HEK293 (cell line): ENCODE measurements around the gene OSBPL1A.
A peak's percentile ranks its signal among the peaks of the same experiment; 100 is the strongest.
"Not testable (repeated sequence)": the region's sequence is repeated elsewhere in the genome, so short reads cannot be mapped to it uniquely, and the experiment has no call there.

Experiments used
- CTCF ChIA-PET: fragments of 350-600 bp; formaldehyde crosslinking; extraction: SDS; loops from one replicate; lab custom pipeline; 2021; ENCODE audit warnings: antibody characterized with exemption; lab: Yijun Ruan, JAX
- POLR2A ChIA-PET: fragments of 300-600 bp; formaldehyde crosslinking; extraction: SDS; loops from one replicate; lab custom pipeline; 2020; ENCODE audit warnings: antibody characterized with exemption, inconsistent platforms; lab: Yijun Ruan, JAX
- H3K27ac ChIP-seq: fragments of 200-500 bp; sonication (Bioruptor generic); 2 replicates; pipeline ENCODE4 v1.5.1; 2014; ENCODE audit warnings: low read depth, low read length, control low read depth, inconsistent platforms; ENCODE audit errors: extremely low read depth
- H3K36me3 ChIP-seq, 2 experiments: fragments of 200-500 bp in 1 of 2; sonication (Bioruptor generic) in 1 of 2; 1 replicate in 1 of 2; 2 replicates in 1 of 2; pipeline ENCODE4 v1.5.1; 2014 to 2017; ENCODE audit warnings: inconsistent platforms in 2 of 2, low read length in 2 of 2; ENCODE audit not compliant: control insufficient read depth in 2 of 2, insufficient read depth in 1 of 2
- H3K4me1 ChIP-seq: fragments of 200-500 bp; sonication (Bioruptor generic); 2 replicates; pipeline ENCODE4 v1.5.1; 2014; ENCODE audit warnings: mild to moderate bottlenecking, low read length, inconsistent platforms; ENCODE audit not compliant: control insufficient read depth, insufficient read depth
- H3K4me3 ChIP-seq: 2 replicates; pipeline ENCODE4 v1.5.1; 2011; ENCODE audit warnings: low read depth, mild to moderate bottlenecking, control low read depth, low read length, moderate library complexity
- H3K9me3 ChIP-seq: fragments of 200-500 bp; sonication (Bioruptor generic); 2 replicates; pipeline ENCODE4 v1.5.1; 2014; ENCODE audit warnings: low read depth, low read length, inconsistent platforms; ENCODE audit not compliant: control insufficient read depth, insufficient read depth
- BCL11B ChIP-seq: fragments of 450-650 bp; formaldehyde crosslinking; IDR thresholded peaks from 2 replicates; pipeline ENCODE4 v1.5.1; 2016; ENCODE audit warnings: low read depth, missing biosample characterization, missing genetic modification characterization
- CTCF ChIP-seq: fragments of 450-650 bp; formaldehyde crosslinking; IDR thresholded peaks from 2 replicates; pipeline ENCODE4 v1.5.1; 2016; ENCODE audit warnings: missing biosample characterization, missing genetic modification characterization
- KLF16 ChIP-seq: fragments of 450-650 bp; formaldehyde crosslinking; IDR thresholded peaks from 2 replicates; pipeline ENCODE4 v1.5.1; 2017; ENCODE audit warnings: missing biosample characterization, missing genetic modification characterization
- ZBTB7A ChIP-seq: fragments of 450-650 bp; formaldehyde crosslinking; IDR thresholded peaks from 2 replicates; pipeline ENCODE4 v1.5.1; 2016; ENCODE audit warnings: low read depth, missing biosample characterization, missing genetic modification characterization
- ZFP37 ChIP-seq: fragments of 450-650 bp; formaldehyde crosslinking; IDR thresholded peaks from 2 replicates; pipeline ENCODE4 v1.5.1; 2016; ENCODE audit warnings: missing biosample characterization, missing genetic modification characterization
- ZNF10 ChIP-seq: fragments of 450-650 bp; formaldehyde crosslinking; IDR thresholded peaks from 2 replicates; pipeline ENCODE4 v1.5.1; 2017; ENCODE audit warnings: missing biosample characterization, missing genetic modification characterization
- ZNF133 ChIP-seq: fragments of 450-650 bp; formaldehyde crosslinking; IDR thresholded peaks from 2 replicates; pipeline ENCODE4 v1.5.1; 2016; ENCODE audit warnings: missing biosample characterization, missing genetic modification characterization
- ZNF138 ChIP-seq: fragments of 450-650 bp; formaldehyde crosslinking; IDR thresholded peaks from 2 replicates; pipeline ENCODE4 v1.5.1; 2016; ENCODE audit warnings: missing biosample characterization, missing genetic modification characterization, borderline replicate concordance
- ZNF174 ChIP-seq: fragments of 450-650 bp; formaldehyde crosslinking; IDR thresholded peaks from 2 replicates; pipeline ENCODE4 v1.5.0; 2017; ENCODE audit warnings: missing biosample characterization, mild to moderate bottlenecking, missing genetic modification characterization
- ZNF223 ChIP-seq: fragments of 450-650 bp; formaldehyde crosslinking; IDR thresholded peaks from 2 replicates; pipeline ENCODE4 v1.5.1; 2016; ENCODE audit warnings: missing biosample characterization, missing genetic modification characterization
- ZNF302 ChIP-seq: fragments of 450-650 bp; formaldehyde crosslinking; IDR thresholded peaks from 2 replicates; pipeline ENCODE4 v1.5.1; 2016; ENCODE audit warnings: missing biosample characterization, missing genetic modification characterization, low read depth
- ZNF366 ChIP-seq: fragments of 450-650 bp; formaldehyde crosslinking; conservative IDR thresholded peaks from 2 replicates; pipeline ENCODE4 v1.5.1; 2016; ENCODE audit warnings: missing biosample characterization, missing genetic modification characterization
- ZNF521 ChIP-seq: fragments of 450-650 bp; formaldehyde crosslinking; IDR thresholded peaks from 2 replicates; pipeline ENCODE4 v1.5.1; 2017; ENCODE audit warnings: missing biosample characterization, mild to moderate bottlenecking, missing genetic modification characterization
- ZNF549 ChIP-seq: fragments of 450-650 bp; IDR thresholded peaks from 2 replicates; pipeline ENCODE4 v1.5.1; 2018; ENCODE audit warnings: missing biosample characterization, missing genetic modification characterization, mild to moderate bottlenecking, inconsistent platforms, moderate library complexity
- ZNF624 ChIP-seq: fragments of 450-650 bp; formaldehyde crosslinking; IDR thresholded peaks from 2 replicates; pipeline ENCODE4 v1.5.1; 2017; ENCODE audit warnings: missing biosample characterization, missing genetic modification characterization
- ZNF658 ChIP-seq: fragments of 450-650 bp; formaldehyde crosslinking; IDR thresholded peaks from 2 replicates; pipeline ENCODE4; 2016; ENCODE audit warnings: missing biosample characterization, missing genetic modification characterization
- ZNF768 ChIP-seq: fragments of 450-650 bp; formaldehyde crosslinking; IDR thresholded peaks from 2 replicates; pipeline ENCODE4 v1.5.1; 2018; ENCODE audit warnings: missing biosample characterization, mild to moderate bottlenecking, missing genetic modification characterization
- TF ChIP-seq, protein P1 (sequence below): fragments of 450-650 bp; IDR thresholded peaks from 2 replicates; pipeline ENCODE4 v1.5.1; 2018; ENCODE audit warnings: missing biosample characterization, missing genetic modification characterization

Gene OSBPL1A

GRCh38 chr18:24161304-24161703, 236.3 kb downstream of the OSBPL1A start (continued):
- TF ChIP-seq ZNF302: no peak
- TF ChIP-seq, protein P1, sequence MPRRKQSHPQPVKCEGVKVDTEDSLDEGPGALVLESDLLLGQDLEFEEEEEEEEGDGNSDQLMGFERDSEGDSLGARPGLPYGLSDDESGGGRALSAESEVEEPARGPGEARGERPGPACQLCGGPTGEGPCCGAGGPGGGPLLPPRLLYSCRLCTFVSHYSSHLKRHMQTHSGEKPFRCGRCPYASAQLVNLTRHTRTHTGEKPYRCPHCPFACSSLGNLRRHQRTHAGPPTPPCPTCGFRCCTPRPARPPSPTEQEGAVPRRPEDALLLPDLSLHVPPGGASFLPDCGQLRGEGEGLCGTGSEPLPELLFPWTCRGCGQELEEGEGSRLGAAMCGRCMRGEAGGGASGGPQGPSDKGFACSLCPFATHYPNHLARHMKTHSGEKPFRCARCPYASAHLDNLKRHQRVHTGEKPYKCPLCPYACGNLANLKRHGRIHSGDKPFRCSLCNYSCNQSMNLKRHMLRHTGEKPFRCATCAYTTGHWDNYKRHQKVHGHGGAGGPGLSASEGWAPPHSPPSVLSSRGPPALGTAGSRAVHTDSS (tag by site-specific recombination): no peak

- Histone ChIP-seq H3K4me3 (no peak overlapping the region), H3K9me3 (no peaks in the 10 kb centered on the region), H3K36me3 (peaks cover 3 to 83% of the 10 kb centered on the region in 2 experiments), H3K27ac (no peak overlapping the region), H3K4me1 (no peaks in the 10 kb centered on the region)
- CTCF ChIA-PET: interaction anchor here (0.6 to 2.3 kb wide), 2 partner anchors 17 to 37 kb away, joined by 3 to 12 read pairs; no protein-coding TSS in a partner anchor
- TF ChIP-seq ZNF549 (tag by site-specific recombination) (peak; percentile 71), ZNF521 (tag by site-specific recombination) (no peak)
- POLR2A ChIA-PET: no interaction called here
Measured at GRCh38 chr18:24160086-24160485, 237.5 kb downstream of the OSBPL1A start.

DNA sequence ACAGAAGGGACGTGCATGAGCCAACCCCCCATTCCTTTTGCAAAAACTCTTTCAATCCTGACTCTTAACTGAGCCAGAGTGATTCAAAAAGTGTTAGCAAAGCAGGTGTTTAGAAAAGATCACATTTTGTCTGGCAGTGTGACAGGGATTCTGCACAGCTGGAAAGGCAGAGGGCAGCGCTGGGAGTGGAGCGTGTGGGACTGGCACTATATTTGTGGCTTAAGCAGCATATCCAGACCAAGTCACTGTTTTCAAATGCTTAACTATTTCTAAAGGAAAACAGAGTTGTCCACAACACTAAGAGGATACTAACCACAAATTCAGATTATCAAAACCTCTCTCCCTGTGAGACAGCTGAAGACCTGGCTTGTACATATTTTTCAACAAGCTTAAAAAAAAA, 239.8 kb downstream of the OSBPL1A start:
- no peak overlapping the region for H3K4me3 ChIP-seq
- H3K27ac ChIP-seq: no peak overlapping the region
- peaks cover 3 to 67% of the 10 kb centered on the region in 2 experiments for H3K36me3 ChIP-seq
- TF ChIP-seq CTCF (no peak), ZNF133 (tag by site-specific recombination) (no peak), ZNF658 (no peak), ZNF138 (tag by site-specific recombination) (no peak), ZFP37 (tag by site-specific recombination) (no peak)
- TF ChIP-seq, all 188 proteins: peak for 0
- POLR2A ChIA-PET: interaction anchor here (1.0 kb wide), 1 partner anchor 19 kb away, joined by 3 read pairs; the partner anchor contains the start of gene CABYR
- Histone ChIP-seq H3K9me3 (no peaks in the 10 kb centered on the region), H3K4me1 (no peaks in the 10 kb centered on the region)
- CTCF ChIA-PET: interaction anchor here (0.7 to 2.6 kb wide), 2 partner anchors 19 to 22 kb away, joined by 4 to 9 read pairs; no protein-coding TSS in a partner anchor

DNA sequence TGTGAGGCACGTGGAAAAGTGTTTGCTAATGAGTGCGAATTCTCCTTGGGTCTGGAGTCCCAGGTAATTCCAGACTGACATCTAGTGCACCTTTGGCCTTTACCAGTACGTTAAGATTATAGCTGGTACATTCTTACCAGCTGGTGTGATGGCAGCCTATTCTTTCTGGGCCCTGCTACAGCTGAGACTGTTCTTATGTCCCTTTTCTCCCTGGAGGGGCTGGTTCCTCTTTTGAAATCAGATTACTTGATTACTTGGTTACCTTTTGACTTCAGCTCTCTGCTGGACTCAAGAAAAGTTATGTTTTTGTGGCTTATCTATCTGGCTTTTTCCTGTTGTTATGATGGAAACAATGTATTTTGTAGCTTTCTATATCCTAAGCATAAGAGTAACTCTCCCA, 244.2 kb downstream of the OSBPL1A start:
- peaks cover 0 to 44% of the 10 kb centered on the region in 2 experiments; a peak in 2 of 3 replicates for H3K36me3 ChIP-seq
- no peaks in the 10 kb centered on the region for H3K4me1 ChIP-seq
- H3K9me3 ChIP-seq: no peaks in the 10 kb centered on the region
- ChIA-PET POLR2A (no interaction called here), CTCF (interaction anchor here (0.7 to 2.1 kb wide), 2 partner anchors 23 to 53 kb away, joined by 4 to 8 read pairs; no protein-coding TSS in a partner anchor)
- TF ChIP-seq ZNF223 (tag by site-specific recombination) (no peak), BCL11B (tag by site-specific recombination) (no peak), ZNF768 (tag by site-specific recombination) (no peak), ZNF10 (tag by site-specific recombination) (no peak), ZNF366 (tag by site-specific recombination) (no peak), ZNF521 (tag by site-specific recombination) (no peak), ZBTB7A (tag by site-specific recombination) (no peak), KLF16 (tag by site-specific recombination) (no peak), ZNF624 (tag by site-specific recombination) (no peak), ZNF174 (no peak)
- no peak overlapping the region for H3K27ac ChIP-seq
- no peak overlapping the region for H3K4me3 ChIP-seq

GRCh38 chr18:24149591-24149990, 248.0 kb downstream of the OSBPL1A start:
- CTCF ChIA-PET, H3K9me3 ChIP-seq, H3K4me1 ChIP-seq, H3K4me3 ChIP-seq, H3K27ac ChIP-seq: not testable (repeated sequence)
- POLR2A ChIA-PET: interaction anchor here (2.9 to 3.2 kb wide), 2 partner anchors 10 kb away, joined by 21 to 23 read pairs; partner anchors contain the start of gene CABYR
- H3K36me3 ChIP-seq: peaks cover 4 to 50% of the 10 kb centered on the region in 2 experiments; a peak in 2 of 3 replicates
